Keratinocyte (primary cell): ENCODE data around the gene ADAM12. TPM values are rescaled to one million over a fixed set of nuclear protein-coding genes. Genes with fewer than 3 reads are reported as not detected.

Experiments used
- DNase-seq: peaks from one replicate; pipeline ENCODE4 v3.0.0-alpha.2; 2011; ENCODE audit warnings: low read depth, missing footprints, low spot score
- FAIRE-seq: peaks from 2 replicates; lab custom pipeline; 2011; peaks lifted over from hg19 to GRCh38; lab: Jason Lieb, UNC
- H2AFZ ChIP-seq: 2 replicates; pipeline ENCODE4 v1.6.0; 2012; ENCODE audit warnings: low read length, control low read depth, inconsistent platforms; ENCODE audit not compliant: control insufficient read depth
- H3K27ac ChIP-seq: 2 replicates; pipeline ENCODE4 v1.5.1; 2011; ENCODE audit warnings: low read length; ENCODE audit not compliant: control insufficient read depth, insufficient read depth
- H3K27me3 ChIP-seq: 3 replicates; pipeline ENCODE4 v1.6.0; 2011; ENCODE audit warnings: low read length; ENCODE audit not compliant: control insufficient read depth, insufficient read depth; ENCODE audit errors: extremely low read depth
- H3K36me3 ChIP-seq, 2 experiments: 2 replicates in 1 of 2; 3 replicates in 1 of 2; pipeline ENCODE4 v1.5.1; 2011; ENCODE audit warnings: low read length in 2 of 2, mild to moderate bottlenecking in 1 of 2; ENCODE audit not compliant: control insufficient read depth in 2 of 2, insufficient read depth in 2 of 2; ENCODE audit errors: extremely low read depth in 1 of 2
- H3K4me1 ChIP-seq: 3 replicates; pipeline ENCODE4 v1.5.1; 2011; ENCODE audit warnings: low read length; ENCODE audit not compliant: control insufficient read depth, insufficient read depth; ENCODE audit errors: extremely low read depth
- H3K4me2 ChIP-seq: 3 replicates; pipeline ENCODE4 v1.6.0; 2011; ENCODE audit warnings: low read depth, low read length; ENCODE audit not compliant: control insufficient read depth, insufficient read depth; ENCODE audit errors: extremely low read depth
- H3K4me3 ChIP-seq, 3 experiments: fragments of 200-600 bp in 1 of 3; sonication (generic) in 1 of 3; 2 replicates in 2 of 3; 3 replicates in 1 of 3; pipeline ENCODE4 v1.5.1; 2011 to 2016; ENCODE audit warnings: low read length in 3 of 3, mild to moderate bottlenecking in 3 of 3, control low read depth in 2 of 3, inconsistent platforms in 1 of 3, low read depth in 1 of 3, mixed read lengths in 1 of 3, mixed run types in 1 of 3, moderate library complexity in 1 of 3; ENCODE audit not compliant: control insufficient read depth in 2 of 3, insufficient read depth in 2 of 3; ENCODE audit errors: extremely low read depth in 1 of 3
- H3K79me2 ChIP-seq: 2 replicates; pipeline ENCODE4 v1.6.0; 2012; ENCODE audit warnings: low read length; ENCODE audit not compliant: control insufficient read depth, insufficient read depth
- H3K9ac ChIP-seq: 3 replicates; pipeline ENCODE4 v1.6.0; 2011; ENCODE audit warnings: low read length; ENCODE audit not compliant: control insufficient read depth, insufficient read depth; ENCODE audit errors: extremely low read depth
- H3K9me1 ChIP-seq: 3 replicates; pipeline ENCODE4 v1.6.0; 2011; ENCODE audit warnings: low read length; ENCODE audit not compliant: control insufficient read depth, insufficient read depth; ENCODE audit errors: extremely low read depth
- H3K9me3 ChIP-seq: 2 replicates; pipeline ENCODE4 v1.5.1; 2012; ENCODE audit warnings: low read depth, low read length; ENCODE audit not compliant: control insufficient read depth
- H4K20me1 ChIP-seq: 3 replicates; pipeline ENCODE4 v1.6.0; 2011; ENCODE audit warnings: low read length; ENCODE audit not compliant: control insufficient read depth, insufficient read depth; ENCODE audit errors: extremely low read depth
- EZH2 ChIP-seq: IDR thresholded peaks from one replicate; pipeline ENCODE4 v1.6.1; 2012; ENCODE audit warnings: inconsistent platforms, mild to moderate bottlenecking, low read length, moderate library complexity
- dilution Hi-C: fragments of 300-500 bp; cut with MboI; formaldehyde crosslinking; loops from one replicate; pipeline ENCODE4 v1.7.0; 2020; ENCODE audit warnings: low sequenced_read_pairs; ENCODE audit not compliant: extremely low pct_ligation_motif_present
- polyA plus RNA-seq, 5 experiments: library from polyadenylated mRNA; depleted of rRNA in 3 of 5; stranded (reverse) in 3 of 5; stranded (forward) in 1 of 5; unstranded in 1 of 5; fragments of >200 nt; gene quantifications; 1 replicate in 1 of 5; 2 replicates in 3 of 5; 3 replicates in 1 of 5; pipeline versions ENCODE4 v1.2.1 to v1.2.3, GENCODE V29; 2011 to 2012; ENCODE audit warnings: missing spikeins in 2 of 5, low read depth in 1 of 5, low replicate concordance in 1 of 5
- TF ChIP-seq, protein P1 (sequence below), 3 experiments: IDR thresholded peaks in 1 of 3; conservative IDR thresholded peaks in 1 of 3; optimal IDR thresholded peaks in 1 of 3; 2 replicates in 2 of 3; 3 replicates in 1 of 3; pipeline versions ENCODE3 to v1.5.1; 2011; ENCODE audit warnings: low read length in 3 of 3, mild to moderate bottlenecking in 3 of 3, moderate library complexity in 2 of 3, control low read depth in 1 of 3, inconsistent platforms in 1 of 3; ENCODE audit not compliant: insufficient read depth in 2 of 3; ENCODE audit errors: extremely low read depth in 1 of 3

Gene ADAM12
- polyA plus RNA-seq, 1 donor (not counting 4 experiments of a cell fraction or from before 2014, with no cell fraction given), result 0.07 TPM

DNA sequence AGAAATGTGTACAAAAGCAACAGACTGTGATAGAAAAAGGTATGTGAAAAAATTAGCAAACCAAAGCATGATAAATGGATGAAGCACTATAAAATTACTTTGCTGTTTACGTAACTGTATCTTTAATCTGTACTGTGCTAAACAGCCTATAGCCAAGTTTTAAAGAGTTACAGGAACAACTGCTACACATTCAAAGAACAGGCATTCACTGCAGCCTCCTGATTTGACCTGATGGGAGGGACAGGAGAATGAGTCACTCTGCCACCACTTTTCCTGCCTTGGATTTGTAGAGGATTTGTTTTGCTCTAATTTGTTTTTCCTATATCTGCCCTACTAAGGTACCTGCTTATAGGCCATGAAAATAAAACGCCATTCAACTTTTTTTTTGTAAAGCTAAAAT, 375.8 kb downstream of the ADAM12 start:
- no peaks in the 10 kb centered on the region for H3K27me3 ChIP-seq
- H4K20me1 ChIP-seq, result no peaks in the 10 kb centered on the region
- dilution Hi-C loops, result no loop called here
- no peak overlapping the region for H3K9ac ChIP-seq
- no peak for DNase-seq
- no peak overlapping the region for H2AFZ ChIP-seq
- H3K4me2 ChIP-seq, result no peak overlapping the region
- TF ChIP-seq, protein P1, sequence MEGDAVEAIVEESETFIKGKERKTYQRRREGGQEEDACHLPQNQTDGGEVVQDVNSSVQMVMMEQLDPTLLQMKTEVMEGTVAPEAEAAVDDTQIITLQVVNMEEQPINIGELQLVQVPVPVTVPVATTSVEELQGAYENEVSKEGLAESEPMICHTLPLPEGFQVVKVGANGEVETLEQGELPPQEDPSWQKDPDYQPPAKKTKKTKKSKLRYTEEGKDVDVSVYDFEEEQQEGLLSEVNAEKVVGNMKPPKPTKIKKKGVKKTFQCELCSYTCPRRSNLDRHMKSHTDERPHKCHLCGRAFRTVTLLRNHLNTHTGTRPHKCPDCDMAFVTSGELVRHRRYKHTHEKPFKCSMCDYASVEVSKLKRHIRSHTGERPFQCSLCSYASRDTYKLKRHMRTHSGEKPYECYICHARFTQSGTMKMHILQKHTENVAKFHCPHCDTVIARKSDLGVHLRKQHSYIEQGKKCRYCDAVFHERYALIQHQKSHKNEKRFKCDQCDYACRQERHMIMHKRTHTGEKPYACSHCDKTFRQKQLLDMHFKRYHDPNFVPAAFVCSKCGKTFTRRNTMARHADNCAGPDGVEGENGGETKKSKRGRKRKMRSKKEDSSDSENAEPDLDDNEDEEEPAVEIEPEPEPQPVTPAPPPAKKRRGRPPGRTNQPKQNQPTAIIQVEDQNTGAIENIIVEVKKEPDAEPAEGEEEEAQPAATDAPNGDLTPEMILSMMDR (optimal IDR thresholded peaks at IDR 0.05 in 1 of 3, IDR thresholded peaks at IDR 0.05 in 1 of 3, conservative IDR thresholded peaks at IDR 0.05 in 1 of 3; ENCODE audit: extremely low read depth in 1 of 3, insufficient read depth in 2 of 3, low read length in 3 of 3), result no peak
- TF ChIP-seq EZH2, result no peak
- no peaks in the 10 kb centered on the region for H3K9me1 ChIP-seq
- no peaks in the 10 kb centered on the region for H3K79me2 ChIP-seq
- H3K4me1 ChIP-seq, result peaks cover 4% of the 10 kb centered on the region
- peak; percentile 26 for FAIRE-seq
- no peak overlapping the region for H3K4me3 ChIP-seq
- H3K9me3 ChIP-seq, result no peaks in the 10 kb centered on the region
- no peak overlapping the region for H3K27ac ChIP-seq
- H3K36me3 ChIP-seq, result peaks cover 0 to 2% of the 10 kb centered on the region in 2 experiments

DNA sequence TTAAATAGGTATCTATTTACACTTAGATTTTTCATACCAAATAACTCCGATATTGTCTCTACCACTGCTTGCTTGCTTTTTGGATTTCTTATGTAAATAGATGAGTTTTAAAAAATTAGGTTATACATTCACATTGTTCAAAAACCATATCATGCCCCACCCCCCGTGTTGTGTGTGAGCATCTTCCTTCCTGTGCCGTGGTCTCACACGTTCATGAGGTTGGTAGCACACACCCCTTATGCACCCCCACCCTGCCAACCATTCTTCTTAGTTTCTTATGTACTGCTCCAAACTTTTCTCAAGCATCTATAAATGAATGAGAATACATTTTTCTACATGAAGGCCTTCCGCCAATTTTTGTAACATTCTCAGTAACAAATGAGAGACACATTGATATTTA, 376.3 kb downstream of the ADAM12 start:
- FAIRE-seq, result no peak
- TF ChIP-seq EZH2, result no peak
- TF ChIP-seq, protein P1 (optimal IDR thresholded peaks at IDR 0.05 in 1 of 3, IDR thresholded peaks at IDR 0.05 in 1 of 3, conservative IDR thresholded peaks at IDR 0.05 in 1 of 3; ENCODE audit: extremely low read depth in 1 of 3, insufficient read depth in 2 of 3, low read length in 3 of 3), result no peak
- dilution Hi-C loops, result no loop called here

More for the DNA sequence above, 376.3 kb downstream of the ADAM12 start:
- Histone ChIP-seq H3K27me3 (no peaks in the 10 kb centered on the region), H3K36me3 (peaks cover 0 to 2% of the 10 kb centered on the region in 2 experiments), H3K4me3 (no peak overlapping the region), H3K27ac (no peak overlapping the region), H3K4me1 (peaks cover 4% of the 10 kb centered on the region), H3K4me2 (no peak overlapping the region), H3K9me3 (no peaks in the 10 kb centered on the region), H3K9me1 (no peaks in the 10 kb centered on the region), H4K20me1 (no peaks in the 10 kb centered on the region), H3K9ac (no peak overlapping the region), H2AFZ (no peak overlapping the region), H3K79me2 (no peaks in the 10 kb centered on the region)
- no peak for DNase-seq
